HepG2 (cell line): Measurements from ENCODE around the gene MEI1.

Source experiments
- CEBPB ChIP-seq: IDR thresholded peaks from 2 replicates; pipeline ENCODE4 v1.6.1; 2011; ENCODE audit warnings: low read depth, low read length, improper control_type of control experiment, borderline replicate concordance
- CHD2 ChIP-seq: IDR thresholded peaks from 2 replicates; pipeline ENCODE4 v1.6.1; 2011; ENCODE audit warnings: low read depth, low read length, improper control_type of control experiment
- HDAC1 ChIP-seq: sonication (generic); formaldehyde crosslinking; IDR thresholded peaks from 2 replicates; pipeline ENCODE4 v1.5.1; 2020; ENCODE audit warnings: mild to moderate bottlenecking, missing genetic modification reagents
- HES4 ChIP-seq: sonication (generic); formaldehyde crosslinking; IDR thresholded peaks from 2 replicates; pipeline ENCODE4 v1.9.0; 2021; ENCODE audit warnings: mild to moderate bottlenecking, missing genetic modification reagents, borderline replicate concordance
- POLR2A ChIP-seq, 2 experiments: IDR thresholded peaks; 2 replicates each; pipeline ENCODE4 v1.6.1; 2011; ENCODE audit warnings: low read depth in 2 of 2, low read length in 2 of 2, mild to moderate bottlenecking in 1 of 2, moderate library complexity in 1 of 2; ENCODE audit not compliant: insufficient read depth in 1 of 2
- TF ChIP-seq, protein P1 (sequence below): IDR thresholded peaks from 2 replicates; pipeline ENCODE4 v1.6.1; 2016; ENCODE audit warnings: low read depth, missing genetic modification reagents, missing compliant biosample characterization

GRCh38 chr22:41828516-41828915 is 129.2 kb downstream of the MEI1 start:
- TF ChIP-seq POLR2A (IDR thresholded peaks at IDR 0.05; ENCODE audit: insufficient read depth in 1 of 2, low read depth in 2 of 2, low read length in 2 of 2): no peak
- no peak for TF ChIP-seq CEBPB
- TF ChIP-seq HDAC1 (CRISPR knock-in tag): no peak
- TF ChIP-seq HES4 (CRISPR knock-in tag): no peak
- TF ChIP-seq CHD2: no peak
- TF ChIP-seq, protein P1, sequence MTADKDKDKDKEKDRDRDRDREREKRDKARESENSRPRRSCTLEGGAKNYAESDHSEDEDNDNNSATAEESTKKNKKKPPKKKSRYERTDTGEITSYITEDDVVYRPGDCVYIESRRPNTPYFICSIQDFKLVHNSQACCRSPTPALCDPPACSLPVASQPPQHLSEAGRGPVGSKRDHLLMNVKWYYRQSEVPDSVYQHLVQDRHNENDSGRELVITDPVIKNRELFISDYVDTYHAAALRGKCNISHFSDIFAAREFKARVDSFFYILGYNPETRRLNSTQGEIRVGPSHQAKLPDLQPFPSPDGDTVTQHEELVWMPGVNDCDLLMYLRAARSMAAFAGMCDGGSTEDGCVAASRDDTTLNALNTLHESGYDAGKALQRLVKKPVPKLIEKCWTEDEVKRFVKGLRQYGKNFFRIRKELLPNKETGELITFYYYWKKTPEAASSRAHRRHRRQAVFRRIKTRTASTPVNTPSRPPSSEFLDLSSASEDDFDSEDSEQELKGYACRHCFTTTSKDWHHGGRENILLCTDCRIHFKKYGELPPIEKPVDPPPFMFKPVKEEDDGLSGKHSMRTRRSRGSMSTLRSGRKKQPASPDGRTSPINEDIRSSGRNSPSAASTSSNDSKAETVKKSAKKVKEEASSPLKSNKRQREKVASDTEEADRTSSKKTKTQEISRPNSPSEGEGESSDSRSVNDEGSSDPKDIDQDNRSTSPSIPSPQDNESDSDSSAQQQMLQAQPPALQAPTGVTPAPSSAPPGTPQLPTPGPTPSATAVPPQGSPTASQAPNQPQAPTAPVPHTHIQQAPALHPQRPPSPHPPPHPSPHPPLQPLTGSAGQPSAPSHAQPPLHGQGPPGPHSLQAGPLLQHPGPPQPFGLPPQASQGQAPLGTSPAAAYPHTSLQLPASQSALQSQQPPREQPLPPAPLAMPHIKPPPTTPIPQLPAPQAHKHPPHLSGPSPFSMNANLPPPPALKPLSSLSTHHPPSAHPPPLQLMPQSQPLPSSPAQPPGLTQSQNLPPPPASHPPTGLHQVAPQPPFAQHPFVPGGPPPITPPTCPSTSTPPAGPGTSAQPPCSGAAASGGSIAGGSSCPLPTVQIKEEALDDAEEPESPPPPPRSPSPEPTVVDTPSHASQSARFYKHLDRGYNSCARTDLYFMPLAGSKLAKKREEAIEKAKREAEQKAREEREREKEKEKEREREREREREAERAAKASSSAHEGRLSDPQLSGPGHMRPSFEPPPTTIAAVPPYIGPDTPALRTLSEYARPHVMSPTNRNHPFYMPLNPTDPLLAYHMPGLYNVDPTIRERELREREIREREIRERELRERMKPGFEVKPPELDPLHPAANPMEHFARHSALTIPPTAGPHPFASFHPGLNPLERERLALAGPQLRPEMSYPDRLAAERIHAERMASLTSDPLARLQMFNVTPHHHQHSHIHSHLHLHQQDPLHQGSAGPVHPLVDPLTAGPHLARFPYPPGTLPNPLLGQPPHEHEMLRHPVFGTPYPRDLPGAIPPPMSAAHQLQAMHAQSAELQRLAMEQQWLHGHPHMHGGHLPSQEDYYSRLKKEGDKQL (CRISPR knock-in tag): no peak
